ENCODE data around the gene DCST2. TPM values are rescaled to one million over a fixed set of nuclear protein-coding genes. Genes with fewer than 3 reads are reported as not detected.

The DCST2 gene
- total RNA-seq, 1 donor from 2014 or later = not detected

- Histone ChIP-seq H3K4me3 (ENCODE audit: low read depth, low read length) (no peak overlapping the region), H3K27me3 (ENCODE audit: control insufficient read depth, insufficient read depth, low read length) (no peaks in the 10 kb centered on the region), H3K36me3 (ENCODE audit: control insufficient read depth, insufficient read depth, low read length) (no peaks in the 10 kb centered on the region)
- no peak for DNase-seq (ENCODE audit: low read depth)
- TF ChIP-seq CTCF (IDR thresholded peaks at IDR 0.05; ENCODE audit: insufficient read depth, low read length, poor library complexity, severe bottlenecking) = no peak
These were observed 31.4 kb upstream of the DCST2 start for GRCh38 chr1:155064832-155065429.

- no peak for TF ChIP-seq CTCF (IDR thresholded peaks at IDR 0.05; ENCODE audit: insufficient read depth, low read length, poor library complexity, severe bottlenecking)
- Histone ChIP-seq H3K4me3 (ENCODE audit: low read depth, low read length) (peak overlapping the region; percentile 90), H3K27me3 (ENCODE audit: control insufficient read depth, insufficient read depth, low read length) (no peaks in the 10 kb centered on the region), H3K36me3 (ENCODE audit: control insufficient read depth, insufficient read depth, low read length) (no peaks in the 10 kb centered on the region)
- no peak for DNase-seq (ENCODE audit: low read depth)
These were observed 30.7 kb upstream of the DCST2 start for GRCh38 chr1:155064111-155064831.

GRCh38 chr1:155063550-155064110, 30.0 kb upstream of the DCST2 start, which contains the start of gene EFNA4:
TSS of gene EFNA4 (plus strand) at chr1:155063740. CDS start at chr1:155063824, 84 bp downstream.
- Histone ChIP-seq H3K27me3 (ENCODE audit: control insufficient read depth, insufficient read depth, low read length) (no peaks in the 10 kb centered on the region), H3K4me3 (ENCODE audit: low read depth, low read length) (peak within 1 kb of the TSS; percentile 90), H3K36me3 (ENCODE audit: control insufficient read depth, insufficient read depth, low read length) (no peaks in the 10 kb centered on the region)
- DNase-seq (ENCODE audit: low read depth) = no peak
- TF ChIP-seq CTCF (IDR thresholded peaks at IDR 0.05; ENCODE audit: insufficient read depth, low read length, poor library complexity, severe bottlenecking) = no peak

GRCh38 chr1:155062702-155063411, 29.3 kb upstream of the DCST2 start:
- H3K4me3 ChIP-seq (ENCODE audit: low read depth, low read length) = peak overlapping the region; percentile 11
- no peaks in the 10 kb centered on the region for H3K27me3 ChIP-seq (ENCODE audit: control insufficient read depth, insufficient read depth, low read length)
- DNase-seq (ENCODE audit: low read depth) = no peak
- TF ChIP-seq CTCF (IDR thresholded peaks at IDR 0.05; ENCODE audit: insufficient read depth, low read length, poor library complexity, severe bottlenecking) = peak; percentile 95
- no peaks in the 10 kb centered on the region for H3K36me3 ChIP-seq (ENCODE audit: control insufficient read depth, insufficient read depth, low read length)

- no peak for DNase-seq (ENCODE audit: low read depth)
- peak; percentile 19 for TF ChIP-seq CTCF (IDR thresholded peaks at IDR 0.05; ENCODE audit: insufficient read depth, low read length, poor library complexity, severe bottlenecking)
- Histone ChIP-seq H3K4me3 (ENCODE audit: low read depth, low read length) (no peak overlapping the region), H3K27me3 (ENCODE audit: control insufficient read depth, insufficient read depth, low read length) (no peaks in the 10 kb centered on the region), H3K36me3 (ENCODE audit: control insufficient read depth, insufficient read depth, low read length) (peaks cover 1% of the 10 kb centered on the region)
These were observed 28.6 kb upstream of the DCST2 start for GRCh38 chr1:155062151-155062686.

Data from kidney epithelial cell (primary cell).